ENCODE data around the gene FAM184B.

DNA sequence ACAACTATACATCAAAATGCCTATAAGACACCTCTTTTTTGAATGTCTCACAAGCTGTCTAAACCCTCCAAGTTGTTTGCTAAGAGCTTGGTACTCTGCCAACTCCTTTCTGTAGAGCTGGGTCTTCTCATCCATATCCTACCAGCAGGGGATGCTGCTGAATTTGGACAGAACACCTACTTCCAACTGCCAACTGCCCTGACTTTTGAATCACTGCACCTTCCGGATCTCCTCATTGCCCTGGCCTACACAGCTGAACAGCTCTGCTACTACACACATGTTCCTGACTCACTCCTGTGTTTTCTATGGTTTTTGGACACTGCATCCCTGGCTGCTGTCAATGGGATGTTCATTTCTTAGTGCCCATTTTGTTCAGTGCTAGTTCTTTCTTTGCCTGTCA is 18.7 kb downstream of the FAM184B start:
- TF ChIP-seq, protein P1, sequence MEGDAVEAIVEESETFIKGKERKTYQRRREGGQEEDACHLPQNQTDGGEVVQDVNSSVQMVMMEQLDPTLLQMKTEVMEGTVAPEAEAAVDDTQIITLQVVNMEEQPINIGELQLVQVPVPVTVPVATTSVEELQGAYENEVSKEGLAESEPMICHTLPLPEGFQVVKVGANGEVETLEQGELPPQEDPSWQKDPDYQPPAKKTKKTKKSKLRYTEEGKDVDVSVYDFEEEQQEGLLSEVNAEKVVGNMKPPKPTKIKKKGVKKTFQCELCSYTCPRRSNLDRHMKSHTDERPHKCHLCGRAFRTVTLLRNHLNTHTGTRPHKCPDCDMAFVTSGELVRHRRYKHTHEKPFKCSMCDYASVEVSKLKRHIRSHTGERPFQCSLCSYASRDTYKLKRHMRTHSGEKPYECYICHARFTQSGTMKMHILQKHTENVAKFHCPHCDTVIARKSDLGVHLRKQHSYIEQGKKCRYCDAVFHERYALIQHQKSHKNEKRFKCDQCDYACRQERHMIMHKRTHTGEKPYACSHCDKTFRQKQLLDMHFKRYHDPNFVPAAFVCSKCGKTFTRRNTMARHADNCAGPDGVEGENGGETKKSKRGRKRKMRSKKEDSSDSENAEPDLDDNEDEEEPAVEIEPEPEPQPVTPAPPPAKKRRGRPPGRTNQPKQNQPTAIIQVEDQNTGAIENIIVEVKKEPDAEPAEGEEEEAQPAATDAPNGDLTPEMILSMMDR (IDR thresholded peaks at IDR 0.05), result no peak
- TF ChIP-seq POLR2A (IDR thresholded peaks at IDR 0.05), result no peak

Measured in heart left ventricle (tissue), 13 donors.